HepG2 (cell line): ENCODE measurements around the gene FLYWCH1. TPM values are rescaled to one million over a fixed set of nuclear protein-coding genes. Genes with fewer than 3 reads are reported as not detected.
A peak's percentile ranks its signal among the peaks of the same experiment; 100 is the strongest.

Experiments used
- ADNP ChIP-seq: sonication (generic); formaldehyde crosslinking; IDR thresholded peaks from 2 replicates; pipeline ENCODE4 v1.4.0; 2020; ENCODE audit warnings: missing genetic modification reagents
- CAMTA2 ChIP-seq: sonication (generic); formaldehyde crosslinking; IDR thresholded peaks from 2 replicates; pipeline ENCODE4 v1.4.0; 2020; ENCODE audit warnings: mild to moderate bottlenecking, missing genetic modification reagents, borderline replicate concordance
- FOSL2 ChIP-seq: sonication (generic); formaldehyde crosslinking; IDR thresholded peaks from 2 replicates; pipeline ENCODE4 v1.4.0; 2020; ENCODE audit warnings: missing genetic modification reagents
- GABPB1 ChIP-seq: IDR thresholded peaks from 2 replicates; pipeline ENCODE4 v1.6.1; 2016; ENCODE audit warnings: mild to moderate bottlenecking, missing genetic modification reagents, moderate library complexity, missing compliant biosample characterization
- KLF12 ChIP-seq: sonication (generic); formaldehyde crosslinking; IDR thresholded peaks from 2 replicates; pipeline ENCODE4 v1.4.0; 2020; ENCODE audit warnings: missing genetic modification reagents, borderline replicate concordance
- KLF16 ChIP-seq, 2 experiments: sonication (generic) in 1 of 2; formaldehyde crosslinking in 1 of 2; IDR thresholded peaks; 2 replicates each; pipeline versions ENCODE4 v1.6.1 to v1.8.0; 2016 to 2023; ENCODE audit warnings: missing genetic modification reagents in 2 of 2, missing compliant biosample characterization in 1 of 2
- KMT2B ChIP-seq: IDR thresholded peaks from 2 replicates; pipeline ENCODE4 v1.6.1; 2016; ENCODE audit warnings: missing genetic modification reagents, missing compliant biosample characterization
- NKX3-1 ChIP-seq: sonication (generic); formaldehyde crosslinking; IDR thresholded peaks from 2 replicates; pipeline ENCODE4 v1.5.0; 2020; ENCODE audit warnings: missing genetic modification reagents
- NR3C1 ChIP-seq: sonication (generic); formaldehyde crosslinking; IDR thresholded peaks from 2 replicates; pipeline ENCODE4 v1.4.0; 2020; ENCODE audit warnings: missing genetic modification reagents
- SNAPC2 ChIP-seq: sonication (generic); formaldehyde crosslinking; IDR thresholded peaks from 2 replicates; pipeline ENCODE4 v1.8.1; 2022; ENCODE audit warnings: mild to moderate bottlenecking, missing genetic modification reagents
- ZBTB3 ChIP-seq: sonication (generic); formaldehyde crosslinking; IDR thresholded peaks from 2 replicates; pipeline ENCODE4 v1.4.0; 2020; ENCODE audit warnings: low read depth, mild to moderate bottlenecking, moderate library complexity, missing genetic modification reagents, borderline replicate concordance
- ZNF484 ChIP-seq: sonication (generic); formaldehyde crosslinking; IDR thresholded peaks from 2 replicates; pipeline ENCODE4 v1.5.1; 2020; ENCODE audit warnings: mild to moderate bottlenecking, low read depth, missing genetic modification reagents, borderline replicate concordance
- ZNF550 ChIP-seq: sonication (generic); formaldehyde crosslinking; IDR thresholded peaks from 2 replicates; pipeline ENCODE4 v1.4.0; 2020; ENCODE audit warnings: mild to moderate bottlenecking, missing genetic modification reagents, borderline replicate concordance
- ZNF772 ChIP-seq: sonication (generic); formaldehyde crosslinking; IDR thresholded peaks from 2 replicates; pipeline ENCODE4 v1.5.0; 2020; ENCODE audit warnings: mild to moderate bottlenecking, missing genetic modification reagents
- ZNF792 ChIP-seq: IDR thresholded peaks from 2 replicates; pipeline ENCODE4 v1.6.1; 2016
- polyA plus RNA-seq, 8 experiments: library from polyadenylated mRNA; depleted of rRNA in 3 of 8; stranded (reverse) in 7 of 8; unstranded in 1 of 8; fragments of >200 nt; fragmentation: Illumina TruSeq in 4 of 8; extraction: Trizol in 4 of 8; gene quantifications; 2 replicates each; pipeline versions ENCODE4 v1.2.1 to v1.2.3, GENCODE V29; 2011 to 2016; ENCODE audit warnings: low read depth in 4 of 8, missing spikeins in 1 of 8, mixed read lengths in 1 of 8; ENCODE audit not compliant: insufficient read depth in 1 of 8
- total RNA-seq, 5 experiments: library from RNA; depleted of rRNA; stranded (reverse); fragments of >200 nt; fragmentation: Illumina TruSeq; extraction: Trizol; gene quantifications; 2 replicates each; pipeline ENCODE4 v1.2.3, GENCODE V29; 2016; ENCODE audit warnings: low read depth in 1 of 5
- TF ChIP-seq, protein P1 (sequence below), 2 experiments: sonication (generic) in 1 of 2; formaldehyde crosslinking in 1 of 2; IDR thresholded peaks; 2 replicates each; pipeline versions ENCODE4 v1.6.1 to v1.9.0; 2014 to 2022; ENCODE audit warnings: antibody characterized with exemption in 1 of 2, borderline replicate concordance in 1 of 2, inconsistent platforms in 1 of 2, low read depth in 1 of 2, missing genetic modification reagents in 1 of 2
- TF ChIP-seq, protein P2 (sequence below): fragments of 450-650 bp; IDR thresholded peaks from 2 replicates; pipeline ENCODE4 v1.6.1; 2017
- TF ChIP-seq, protein P3 (sequence below): sonication (generic); formaldehyde crosslinking; IDR thresholded peaks from 2 replicates; pipeline ENCODE4 v1.4.0; 2020; ENCODE audit warnings: missing genetic modification reagents
- TF ChIP-seq, protein P4 (sequence below): IDR thresholded peaks from 2 replicates; pipeline ENCODE4 v1.6.1; 2016; ENCODE audit warnings: missing genetic modification reagents, missing compliant biosample characterization
- TF ChIP-seq, protein P5 (sequence below): IDR thresholded peaks from 2 replicates; pipeline ENCODE4 v1.6.1; 2016; ENCODE audit warnings: missing biosample characterization, missing genetic modification reagents, low read depth

Gene FLYWCH1
- total and polyA plus RNA-seq, 2 of the 13 experiments (the other 11 are each of a cell fraction or from before 2014, with no cell fraction given): 7.3 to 12.4 TPM

DNA sequence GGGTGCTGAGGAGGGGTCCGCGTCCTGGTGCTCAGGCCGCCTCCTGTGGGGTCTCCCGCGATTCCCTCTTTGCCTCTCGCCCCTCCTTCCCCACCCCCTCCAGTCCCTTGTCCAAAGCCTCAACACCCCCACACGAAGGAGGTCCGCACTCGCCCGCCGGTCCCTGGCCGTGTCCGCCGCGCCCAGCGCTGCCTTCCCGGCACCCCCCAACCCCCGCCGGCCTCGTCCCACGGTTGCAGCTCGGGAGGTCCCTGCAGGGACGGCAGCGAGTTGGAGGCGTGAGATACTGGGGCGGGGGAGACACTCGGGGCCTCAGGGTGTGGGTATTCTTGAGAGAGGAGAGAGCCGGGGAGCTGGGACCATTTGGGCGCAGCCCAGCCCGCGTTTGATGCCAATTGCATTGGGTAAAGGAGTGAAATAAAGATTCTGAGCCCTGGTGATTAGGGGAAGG lies 28.2 kb upstream of the FLYWCH1 start (continued):
- TF ChIP-seq, protein P1, sequence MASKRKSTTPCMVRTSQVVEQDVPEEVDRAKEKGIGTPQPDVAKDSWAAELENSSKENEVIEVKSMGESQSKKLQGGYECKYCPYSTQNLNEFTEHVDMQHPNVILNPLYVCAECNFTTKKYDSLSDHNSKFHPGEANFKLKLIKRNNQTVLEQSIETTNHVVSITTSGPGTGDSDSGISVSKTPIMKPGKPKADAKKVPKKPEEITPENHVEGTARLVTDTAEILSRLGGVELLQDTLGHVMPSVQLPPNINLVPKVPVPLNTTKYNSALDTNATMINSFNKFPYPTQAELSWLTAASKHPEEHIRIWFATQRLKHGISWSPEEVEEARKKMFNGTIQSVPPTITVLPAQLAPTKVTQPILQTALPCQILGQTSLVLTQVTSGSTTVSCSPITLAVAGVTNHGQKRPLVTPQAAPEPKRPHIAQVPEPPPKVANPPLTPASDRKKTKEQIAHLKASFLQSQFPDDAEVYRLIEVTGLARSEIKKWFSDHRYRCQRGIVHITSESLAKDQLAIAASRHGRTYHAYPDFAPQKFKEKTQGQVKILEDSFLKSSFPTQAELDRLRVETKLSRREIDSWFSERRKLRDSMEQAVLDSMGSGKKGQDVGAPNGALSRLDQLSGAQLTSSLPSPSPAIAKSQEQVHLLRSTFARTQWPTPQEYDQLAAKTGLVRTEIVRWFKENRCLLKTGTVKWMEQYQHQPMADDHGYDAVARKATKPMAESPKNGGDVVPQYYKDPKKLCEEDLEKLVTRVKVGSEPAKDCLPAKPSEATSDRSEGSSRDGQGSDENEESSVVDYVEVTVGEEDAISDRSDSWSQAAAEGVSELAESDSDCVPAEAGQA (IDR thresholded peaks at IDR 0.05; ENCODE audit: low read depth): no peak
- TF ChIP-seq, protein P1 (CRISPR knock-in tag; IDR thresholded peaks at IDR 0.05; ENCODE audit: borderline replicate concordance): no peak
- TF ChIP-seq NKX3-1 (CRISPR knock-in tag) (no peak), ZNF550 (CRISPR knock-in tag) (no peak), GABPB1 (CRISPR knock-in tag) (peak; percentile 22; the same call in 1 of the 2 replicates), ZNF792 (CRISPR knock-in tag) (0 out of 2 replicates have a peak, but pooled peaks have one; percentile 1), KLF12 (CRISPR knock-in tag) (no peak), ZNF484 (CRISPR knock-in tag) (no peak), CAMTA2 (CRISPR knock-in tag) (no peak; the same call in 1 of the 2 replicates), NR3C1 (CRISPR knock-in tag) (no peak), KMT2B (CRISPR knock-in tag) (0 out of 2 replicates have a peak, but pooled peaks have one; percentile 14), SNAPC2 (no peak), ZNF772 (CRISPR knock-in tag) (no peak), ADNP (CRISPR knock-in tag) (no peak), ZBTB3 (CRISPR knock-in tag) (0 out of 2 replicates have a peak, but pooled peaks have one; percentile 15), FOSL2 (CRISPR knock-in tag) (no peak), KLF16 (CRISPR knock-in tag; IDR thresholded peaks at IDR 0.05) (no peak)
- TF ChIP-seq, protein P2, sequence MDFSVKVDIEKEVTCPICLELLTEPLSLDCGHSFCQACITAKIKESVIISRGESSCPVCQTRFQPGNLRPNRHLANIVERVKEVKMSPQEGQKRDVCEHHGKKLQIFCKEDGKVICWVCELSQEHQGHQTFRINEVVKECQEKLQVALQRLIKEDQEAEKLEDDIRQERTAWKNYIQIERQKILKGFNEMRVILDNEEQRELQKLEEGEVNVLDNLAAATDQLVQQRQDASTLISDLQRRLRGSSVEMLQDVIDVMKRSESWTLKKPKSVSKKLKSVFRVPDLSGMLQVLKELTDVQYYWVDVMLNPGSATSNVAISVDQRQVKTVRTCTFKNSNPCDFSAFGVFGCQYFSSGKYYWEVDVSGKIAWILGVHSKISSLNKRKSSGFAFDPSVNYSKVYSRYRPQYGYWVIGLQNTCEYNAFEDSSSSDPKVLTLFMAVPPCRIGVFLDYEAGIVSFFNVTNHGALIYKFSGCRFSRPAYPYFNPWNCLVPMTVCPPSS: no peak
- TF ChIP-seq, protein P3, sequence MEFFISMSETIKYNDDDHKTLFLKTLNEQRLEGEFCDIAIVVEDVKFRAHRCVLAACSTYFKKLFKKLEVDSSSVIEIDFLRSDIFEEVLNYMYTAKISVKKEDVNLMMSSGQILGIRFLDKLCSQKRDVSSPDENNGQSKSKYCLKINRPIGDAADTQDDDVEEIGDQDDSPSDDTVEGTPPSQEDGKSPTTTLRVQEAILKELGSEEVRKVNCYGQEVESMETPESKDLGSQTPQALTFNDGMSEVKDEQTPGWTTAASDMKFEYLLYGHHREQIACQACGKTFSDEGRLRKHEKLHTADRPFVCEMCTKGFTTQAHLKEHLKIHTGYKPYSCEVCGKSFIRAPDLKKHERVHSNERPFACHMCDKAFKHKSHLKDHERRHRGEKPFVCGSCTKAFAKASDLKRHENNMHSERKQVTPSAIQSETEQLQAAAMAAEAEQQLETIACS (CRISPR knock-in tag): no peak
- TF ChIP-seq, protein P4, sequence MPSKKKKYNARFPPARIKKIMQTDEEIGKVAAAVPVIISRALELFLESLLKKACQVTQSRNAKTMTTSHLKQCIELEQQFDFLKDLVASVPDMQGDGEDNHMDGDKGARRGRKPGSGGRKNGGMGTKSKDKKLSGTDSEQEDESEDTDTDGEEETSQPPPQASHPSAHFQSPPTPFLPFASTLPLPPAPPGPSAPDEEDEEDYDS (CRISPR knock-in tag): no peak
- TF ChIP-seq, protein P5, sequence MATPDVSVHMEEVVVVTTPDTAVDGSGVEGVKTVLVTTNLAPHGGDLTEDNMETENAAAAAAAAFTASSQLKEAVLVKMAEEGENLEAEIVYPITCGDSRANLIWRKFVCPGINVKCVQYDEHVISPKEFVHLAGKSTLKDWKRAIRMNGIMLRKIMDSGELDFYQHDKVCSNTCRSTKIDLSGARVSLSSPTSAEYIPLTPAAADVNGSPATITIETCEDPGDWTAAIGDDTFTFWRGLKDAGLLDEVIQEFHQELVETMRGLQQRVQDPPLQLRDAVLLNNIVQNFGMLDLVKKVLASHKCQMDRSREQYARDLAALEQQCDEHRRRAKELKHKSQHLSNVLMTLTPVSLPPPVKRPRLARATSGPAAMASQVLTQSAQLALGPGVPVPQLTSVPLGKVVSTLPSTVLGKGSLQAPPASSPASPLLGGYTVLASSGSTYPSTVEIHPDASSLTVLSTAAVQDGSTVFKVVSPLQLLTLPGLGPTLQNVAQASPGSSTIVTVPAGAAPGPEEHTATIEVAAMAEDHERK (CRISPR knock-in tag): no peak
